Dedifferentiated amniotic fluid mesenchymal stem cell (primary cell): Measurements from ENCODE around the gene EDEM1.
"Not testable (repeated sequence)": the region's sequence is repeated elsewhere in the genome, so short reads cannot be mapped to it uniquely, and the experiment has no call there.

ENCODE experiments used
- DNase-seq: peaks from one replicate; pipeline ENCODE4 v3.0.0-alpha.2; 2016; ENCODE audit errors: extremely low spot score

EDEM1 gene

GRCh38 chr3:5172018-5172417 lies 15.5 kb upstream of the EDEM1 start:
- no peak for DNase-seq

DNA sequence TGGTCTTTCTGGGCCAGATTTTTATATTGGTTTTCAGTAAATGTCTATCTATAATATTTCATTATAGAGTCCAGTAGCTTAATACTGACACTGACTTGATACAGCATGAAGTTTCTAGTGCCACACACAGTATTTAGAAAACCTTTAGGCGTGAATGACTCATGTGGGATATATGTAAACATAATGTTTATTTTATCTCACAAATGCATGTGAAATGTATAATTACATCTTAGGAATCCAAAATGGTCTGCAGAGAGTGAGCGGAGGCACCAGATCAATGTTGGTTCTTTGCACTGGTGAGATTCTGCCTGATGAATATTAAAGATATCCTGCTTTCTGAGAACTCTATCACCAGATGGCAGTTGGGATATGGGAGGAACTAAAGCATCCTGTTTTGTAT lies 8.5 kb upstream of the EDEM1 start:
- DNase-seq: not testable (repeated sequence)

GRCh38 chr3:5181469-5182141 lies 5.9 kb upstream of the EDEM1 start:
- DNase-seq: no peak

GRCh38 chr3:5183714-5184113 lies 3.8 kb upstream of the EDEM1 start:
- not testable (repeated sequence) for DNase-seq

- no peak for DNase-seq
Observed at GRCh38 chr3:5184499-5184898, 3.0 kb upstream of the EDEM1 start.

DNA sequence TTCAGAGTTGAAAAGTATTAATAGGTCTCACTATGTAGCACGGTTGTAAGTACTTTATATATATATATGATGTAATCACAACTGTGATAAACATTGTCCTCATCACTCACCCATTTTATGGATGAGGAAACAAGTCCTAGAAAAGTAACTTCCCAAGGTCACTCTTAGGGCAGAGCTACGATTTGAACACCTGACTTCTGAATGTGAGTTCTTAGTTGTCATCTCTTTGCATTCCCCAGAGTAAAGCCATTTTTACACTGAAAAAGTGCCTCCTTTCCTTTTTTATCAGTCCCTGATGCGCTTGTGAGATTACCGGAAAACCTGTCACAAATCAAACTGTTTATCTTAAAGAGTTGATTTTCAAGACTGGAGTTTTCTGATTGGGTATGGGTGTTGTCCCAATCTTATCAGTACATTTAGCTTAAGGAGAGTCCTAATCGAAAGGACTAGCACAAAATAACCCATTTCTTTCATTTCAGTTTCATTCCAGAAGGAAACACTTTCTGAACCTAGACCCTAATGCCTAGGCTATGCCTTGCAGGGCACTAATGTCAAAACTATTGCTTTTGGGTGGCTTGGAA lies 2.3 kb upstream of the EDEM1 start:
- DNase-seq: peak; percentile 10

GRCh38 chr3:5186089-5186857 lies 1.2 kb upstream of the EDEM1 start:
- DNase-seq: peak; percentile 9

DNA sequence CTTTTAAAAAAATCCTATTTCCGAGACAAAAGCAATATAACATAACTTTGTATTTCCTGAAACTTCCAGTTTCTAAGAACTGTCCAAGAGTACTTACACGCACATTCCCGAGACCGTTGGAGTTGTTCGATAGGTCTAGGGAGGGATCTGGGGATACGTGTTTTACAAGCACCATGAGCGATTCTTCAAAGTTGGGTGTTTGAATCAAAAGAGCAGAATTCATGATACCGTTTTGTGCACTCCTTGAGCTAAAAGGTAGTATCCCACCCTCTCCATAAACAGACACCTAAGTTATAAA lies 700 bp upstream of the EDEM1 start:
- no peak for DNase-seq

DNA sequence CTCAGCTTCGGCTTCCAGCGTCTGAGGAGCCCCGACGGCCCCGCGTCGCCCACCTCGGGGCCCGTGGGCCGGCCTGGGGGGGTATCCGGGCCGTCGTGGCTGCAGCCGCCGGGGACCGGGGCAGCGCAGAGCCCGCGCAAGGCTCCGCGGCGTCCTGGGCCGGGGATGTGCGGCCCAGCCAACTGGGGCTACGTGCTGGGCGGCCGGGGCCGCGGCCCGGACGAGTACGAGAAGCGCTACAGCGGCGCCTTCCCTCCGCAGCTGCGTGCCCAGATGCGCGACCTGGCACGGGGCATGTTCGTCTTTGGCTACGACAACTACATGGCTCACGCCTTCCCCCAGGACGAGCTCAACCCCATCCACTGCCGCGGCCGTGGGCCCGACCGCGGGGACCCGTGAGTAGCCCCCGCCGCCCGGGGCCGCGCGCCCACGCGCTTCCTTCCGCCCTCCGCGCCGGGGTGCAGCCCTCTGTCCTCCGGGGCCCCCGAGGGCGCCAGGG lies 462 bp downstream of the EDEM1 start:
- no peak for DNase-seq

- DNase-seq: no peak
Observed at GRCh38 chr3:5188419-5189221, 1.1 kb downstream of the EDEM1 start.

DNA sequence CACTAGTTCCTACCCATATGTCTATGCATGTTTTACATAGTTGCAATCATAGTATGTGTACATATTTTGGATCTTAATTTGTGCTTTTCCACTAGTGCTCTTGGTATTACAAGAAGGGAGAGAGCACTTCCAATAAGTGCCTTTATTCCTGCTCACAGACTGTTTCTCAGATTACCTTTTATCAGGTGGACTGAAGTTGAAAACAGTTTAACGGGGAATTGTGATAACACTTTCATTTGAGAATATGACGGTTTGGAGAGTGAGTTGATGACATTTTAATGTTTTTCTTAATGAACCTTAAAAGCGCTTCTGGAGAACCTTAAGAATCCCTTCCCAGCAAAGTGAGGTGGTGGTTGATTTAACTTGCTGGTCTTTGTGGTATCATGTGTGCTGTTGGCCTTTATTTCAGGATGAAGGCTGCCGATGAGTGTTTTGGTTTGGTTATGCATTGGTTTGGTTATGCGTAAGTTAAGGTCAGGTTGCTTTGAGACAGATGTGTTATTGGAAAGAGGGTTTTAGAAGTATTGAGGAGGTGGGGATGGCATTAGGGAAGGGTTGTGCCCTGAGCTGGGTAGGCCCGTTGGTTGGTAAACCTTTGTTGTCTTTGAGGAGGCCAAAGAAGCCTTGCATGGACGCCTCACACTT lies 2.8 kb downstream of the EDEM1 start:
- no peak for DNase-seq

DNA sequence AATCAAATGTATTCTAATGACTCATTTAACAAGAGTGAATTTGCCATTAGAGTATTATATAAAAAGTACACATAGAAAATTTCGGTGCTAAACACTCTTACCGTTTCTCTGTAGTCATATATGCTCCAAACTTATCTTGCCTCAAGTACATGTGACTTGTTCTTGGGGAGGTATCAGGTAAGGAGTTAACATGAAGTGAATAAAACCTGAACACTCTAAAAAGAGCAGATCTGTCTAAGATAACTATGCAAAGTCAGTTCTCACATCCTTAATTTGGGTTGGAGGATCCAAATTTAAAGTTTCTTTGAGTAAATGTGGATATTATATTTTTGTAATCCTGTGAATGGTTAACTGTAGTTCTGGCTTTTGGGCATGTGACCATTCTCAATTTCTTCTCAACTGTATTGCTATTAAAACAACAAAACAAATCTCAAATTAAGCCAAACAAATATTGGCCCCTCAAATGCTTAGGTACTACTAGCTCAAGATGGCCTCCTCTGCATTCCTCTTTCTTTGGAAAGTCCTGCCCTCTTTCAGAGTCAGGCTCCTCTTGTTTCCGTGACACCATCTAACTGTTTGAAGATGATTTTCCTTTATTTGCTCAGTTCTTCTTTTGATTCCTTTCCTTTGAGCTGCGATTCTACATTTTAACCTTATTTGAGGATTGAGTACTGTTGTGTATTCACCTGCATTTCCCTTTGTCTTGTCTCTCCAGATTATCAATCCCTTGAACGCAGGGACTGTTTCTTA lies 4.2 kb downstream of the EDEM1 start:
- DNase-seq: no peak

GRCh38 chr3:5192571-5193365 lies 5.3 kb downstream of the EDEM1 start:
- DNase-seq: no peak

- no peak for DNase-seq
Observed at GRCh38 chr3:5194341-5194740, 6.8 kb downstream of the EDEM1 start.

DNA sequence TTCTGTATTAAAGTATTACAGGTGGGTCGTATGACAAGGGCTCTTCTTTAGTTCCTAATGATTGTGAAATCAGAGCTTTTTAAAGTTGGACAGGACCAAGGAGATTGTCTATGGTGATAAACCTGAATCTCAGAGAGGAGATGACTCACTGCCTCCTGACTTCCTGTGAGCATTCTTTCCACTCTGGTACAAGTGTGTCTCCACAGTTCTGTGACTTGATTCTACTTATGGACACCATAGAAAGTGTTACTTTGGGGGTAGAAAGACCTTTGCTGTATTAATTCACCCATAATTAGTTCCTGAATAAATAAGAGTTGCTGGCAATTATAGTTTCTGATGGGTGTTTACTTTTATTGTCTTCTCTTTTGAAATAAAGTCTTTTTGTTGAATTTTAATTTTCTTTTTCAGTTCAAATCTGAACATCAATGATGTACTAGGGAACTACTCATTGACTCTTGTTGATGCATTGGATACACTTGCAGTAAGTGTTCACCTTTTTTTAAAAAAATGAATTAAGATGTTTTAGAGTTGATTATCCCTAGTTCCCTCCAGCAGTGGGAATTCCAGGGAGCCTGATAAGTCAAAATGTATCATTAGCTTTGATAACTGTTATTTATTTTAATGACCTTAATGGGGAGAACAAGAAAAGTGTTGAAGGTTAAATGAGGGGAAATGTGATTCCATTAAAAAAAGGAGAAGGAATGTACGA lies 7.4 kb downstream of the EDEM1 start:
- DNase-seq: peak; percentile 68

DNA sequence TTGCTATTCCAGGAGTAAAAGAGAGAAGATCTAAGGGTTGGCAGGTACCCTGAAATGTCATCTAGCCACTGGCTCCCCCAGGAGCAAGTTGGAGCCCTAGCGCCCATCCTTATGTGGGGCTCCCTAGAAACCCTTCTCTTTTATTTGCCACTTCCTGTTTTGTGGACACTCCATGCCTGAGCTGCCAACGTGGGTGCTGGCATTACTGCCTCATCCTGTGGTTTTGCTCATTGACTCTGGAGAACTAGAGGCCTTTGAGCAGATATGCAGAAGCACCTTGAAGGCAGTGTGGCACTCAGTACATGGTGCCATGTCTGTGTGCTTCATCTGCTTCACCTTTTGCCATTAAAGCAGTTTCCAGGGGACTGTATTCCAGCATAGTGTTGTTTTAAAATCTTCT lies 8.1 kb downstream of the EDEM1 start:
- no peak for DNase-seq

DNA sequence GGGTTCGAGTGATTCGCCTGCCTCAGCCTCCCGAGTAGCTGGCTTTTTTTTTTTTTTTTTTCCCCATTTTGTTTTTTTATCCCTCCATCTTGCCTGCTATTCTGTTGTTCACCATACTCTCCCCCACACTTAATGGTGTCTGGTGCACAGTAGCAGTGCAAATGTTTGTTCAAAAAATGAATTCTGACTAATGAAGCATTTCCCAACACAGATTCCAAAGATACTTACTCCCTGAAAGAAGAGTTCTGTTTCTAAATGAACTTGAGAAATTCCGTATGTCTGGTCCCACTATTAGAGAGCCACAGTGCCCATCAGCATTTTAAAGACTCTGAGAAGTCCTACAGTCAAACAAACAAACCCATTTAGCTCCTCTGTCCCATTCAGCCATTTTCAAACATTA lies 9.5 kb downstream of the EDEM1 start:
- no peak for DNase-seq

- DNase-seq: peak; percentile 88
Observed at GRCh38 chr3:5197470-5198312, 10.2 kb downstream of the EDEM1 start.

GRCh38 chr3:5198313-5198677 lies 10.8 kb downstream of the EDEM1 start:
- no peak for DNase-seq
